HG02943 (cell line): ENCODE results near the gene SV2C.
"Not testable (repeated sequence)": the region's sequence is repeated elsewhere in the genome, so short reads cannot be mapped to it uniquely, and the experiment has no call there.

ENCODE experiments used
- ATAC-seq: cut with Tn5 transposase; IDR thresholded peaks from one replicate; pipeline ENCODE4 v1.9.1; 2021; ENCODE audit warnings: mild to moderate bottlenecking, low read depth, moderate library complexity; ENCODE audit not compliant: unreplicated experiment

The SV2C gene

GRCh38 chr5:76242155-76242554, 159.0 kb downstream of the SV2C start:
- ATAC-seq: not testable (repeated sequence)

GRCh38 chr5:76245590-76245989, 162.4 kb downstream of the SV2C start:
- no peak for ATAC-seq

GRCh38 chr5:76249621-76250020, 166.4 kb downstream of the SV2C start:
- no peak for ATAC-seq

- no peak for ATAC-seq
Measured at GRCh38 chr5:76250463-76250862, 167.3 kb downstream of the SV2C start.

- ATAC-seq: no peak
Measured at GRCh38 chr5:76251656-76252055, 168.5 kb downstream of the SV2C start.

GRCh38 chr5:76252437-76252836, 169.3 kb downstream of the SV2C start:
- no peak for ATAC-seq

GRCh38 chr5:76256116-76256889, 173.1 kb downstream of the SV2C start:
- ATAC-seq: no peak

GRCh38 chr5:76257225-76257833, 174.1 kb downstream of the SV2C start:
- ATAC-seq: no peak

GRCh38 chr5:76257897-76258296, 174.7 kb downstream of the SV2C start:
- ATAC-seq: no peak

GRCh38 chr5:76264681-76265080, 181.5 kb downstream of the SV2C start:
- no peak for ATAC-seq

- no peak for ATAC-seq
Measured at GRCh38 chr5:76269259-76269931, 186.2 kb downstream of the SV2C start.

GRCh38 chr5:76269932-76270610, 186.9 kb downstream of the SV2C start:
- ATAC-seq: no peak

- ATAC-seq: no peak
Measured at GRCh38 chr5:76271836-76272235, 188.7 kb downstream of the SV2C start.

- ATAC-seq: no peak
Measured at GRCh38 chr5:76273206-76273885, 190.2 kb downstream of the SV2C start.

- no peak for ATAC-seq
Measured at GRCh38 chr5:76274571-76274970, 191.4 kb downstream of the SV2C start.

- ATAC-seq: no peak
Measured at GRCh38 chr5:76277736-76278135, 194.6 kb downstream of the SV2C start.

GRCh38 chr5:76278261-76278789, 195.1 kb downstream of the SV2C start:
- ATAC-seq: no peak

GRCh38 chr5:76280494-76280893, 197.3 kb downstream of the SV2C start:
- ATAC-seq: no peak

GRCh38 chr5:76283670-76284069, 200.5 kb downstream of the SV2C start:
- ATAC-seq: no peak

GRCh38 chr5:76289692-76290091, 206.5 kb downstream of the SV2C start:
- ATAC-seq: no peak
